HG02973 (cell line): ENCODE results near the gene STARD3.

ENCODE experiments used
- ATAC-seq: cut with Tn5 transposase; IDR thresholded peaks from one replicate; pipeline ENCODE4 v1.9.1; 2021; ENCODE audit warnings: moderate library complexity; ENCODE audit not compliant: unreplicated experiment

STARD3 gene

DNA sequence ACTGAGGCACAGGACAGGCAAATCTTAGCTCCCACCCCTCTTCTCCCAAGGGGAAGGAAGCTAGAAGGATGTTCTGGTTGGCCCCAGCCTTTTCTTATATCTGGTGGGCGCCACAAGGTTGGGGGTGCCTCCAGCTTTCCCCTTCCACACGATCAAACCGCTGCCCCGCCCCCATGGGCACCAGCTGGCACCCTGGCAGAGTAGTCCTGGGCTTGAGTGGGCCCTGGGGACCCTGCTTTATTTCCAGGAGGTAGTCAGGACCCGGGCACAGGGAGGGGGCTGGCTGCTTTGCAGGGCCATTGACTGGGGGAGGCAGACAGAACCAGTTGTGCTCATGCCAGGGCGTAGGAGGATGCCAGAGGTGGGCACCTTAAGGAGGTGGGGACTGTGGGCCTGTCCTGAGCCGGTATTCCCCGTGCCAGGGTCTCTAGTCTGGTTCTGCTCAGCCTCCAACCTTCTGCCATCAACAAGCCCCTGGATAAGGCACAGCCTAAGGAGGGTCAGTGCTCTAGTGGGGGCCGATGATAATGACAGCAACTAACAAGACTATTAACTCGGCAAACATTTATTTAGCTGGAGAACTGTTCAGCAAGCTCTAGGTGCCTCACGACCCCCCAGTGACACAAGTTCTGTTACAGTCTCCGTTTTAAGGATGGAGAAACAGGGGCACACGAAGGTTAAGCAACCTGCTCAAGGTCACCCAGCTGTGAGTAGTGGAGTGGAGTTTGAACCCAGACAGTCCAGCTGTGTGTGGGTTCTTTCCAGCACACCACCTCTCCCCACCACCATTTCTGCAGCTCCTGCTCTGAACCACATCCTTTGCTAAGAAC, 17.8 kb upstream of the STARD3 start:
- ATAC-seq, result no peak

DNA sequence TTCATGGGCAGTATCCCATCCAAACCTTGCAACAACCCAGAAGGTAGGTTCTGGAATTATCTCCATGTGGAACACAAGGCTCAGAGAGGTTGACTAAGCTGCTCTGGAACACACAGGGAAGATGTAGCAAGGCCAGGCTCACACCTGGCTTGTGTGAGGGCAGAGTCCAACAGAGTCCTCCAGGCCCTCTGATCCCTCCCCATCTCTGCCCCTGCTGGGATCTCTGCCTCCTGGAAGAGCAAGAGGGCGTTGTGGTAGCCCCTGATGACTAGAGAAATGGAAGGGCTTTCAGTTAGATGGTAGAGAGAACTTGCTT, 17.2 kb upstream of the STARD3 start:
- no peak for ATAC-seq

DNA sequence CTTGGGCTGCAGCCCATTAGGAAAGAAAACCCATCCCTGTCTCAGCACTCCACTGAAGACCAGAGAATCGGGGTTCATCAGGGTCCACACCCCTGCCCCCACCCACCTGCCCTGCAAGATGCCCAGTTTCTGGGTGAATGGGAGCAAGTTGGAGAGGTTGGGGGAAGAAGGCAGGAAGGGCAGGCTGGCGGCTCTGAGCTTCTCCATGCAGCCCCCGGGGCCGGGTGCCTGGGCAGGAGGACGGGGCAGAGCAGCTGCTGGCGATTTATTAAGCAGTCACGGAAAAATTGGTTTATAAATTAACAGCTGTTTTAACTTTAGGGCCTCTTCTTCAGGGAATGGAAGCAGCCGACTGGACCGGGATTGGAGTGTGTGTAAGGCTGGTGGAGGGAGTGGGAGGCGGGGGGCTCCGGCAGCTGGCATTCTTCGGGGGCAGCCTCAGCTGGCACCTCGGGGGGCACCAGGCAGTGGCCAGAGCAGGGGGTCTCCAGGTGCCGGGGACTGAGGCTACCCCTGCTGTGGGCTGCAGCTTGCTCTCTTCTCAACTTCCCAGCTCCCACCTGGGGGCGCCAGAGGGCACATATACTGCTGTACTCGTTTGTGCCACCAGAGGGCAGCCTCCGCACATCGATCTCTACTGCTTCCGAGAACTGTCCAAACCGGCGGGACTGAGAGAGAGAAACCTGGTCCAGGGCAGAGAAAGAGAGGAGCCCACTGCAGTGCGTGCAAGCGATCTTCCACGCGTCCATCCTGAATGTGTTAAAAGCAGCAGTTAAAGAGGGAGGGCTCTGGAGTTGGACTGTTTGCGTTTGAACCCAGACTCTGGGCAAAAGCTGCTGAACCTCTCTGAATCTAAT, 15.2 kb upstream of the STARD3 start:
- ATAC-seq, result no peak

DNA sequence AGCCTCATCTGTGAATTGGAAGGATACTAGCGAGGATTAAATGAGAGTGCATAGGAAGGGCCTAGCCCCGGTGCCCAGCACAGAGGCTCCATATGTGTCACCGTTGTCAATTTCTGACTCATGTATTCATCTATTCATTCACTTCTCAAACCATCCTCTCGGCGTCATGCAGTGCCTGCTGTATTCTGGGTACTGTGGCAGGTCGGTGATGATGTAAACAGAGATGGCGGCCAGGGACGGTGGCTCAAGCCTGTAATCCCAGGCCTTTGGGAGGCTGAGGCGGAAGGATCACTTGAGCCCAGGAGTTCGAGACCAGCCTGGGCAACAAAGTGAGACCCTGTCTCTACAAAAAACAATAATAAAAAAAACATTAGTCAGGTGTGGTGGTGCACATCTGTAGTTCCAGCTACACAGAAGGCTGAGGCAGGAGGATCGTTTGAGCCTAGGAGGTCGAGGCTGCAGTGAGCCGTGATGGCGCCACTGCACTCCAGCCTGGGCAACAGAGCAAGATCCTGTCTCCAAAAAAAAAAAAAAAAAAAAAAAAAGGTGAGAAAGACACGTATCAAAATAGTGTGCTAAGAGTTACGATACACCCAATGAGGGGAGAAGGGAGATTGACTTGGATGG, 14.5 kb upstream of the STARD3 start:
- no peak for ATAC-seq

DNA sequence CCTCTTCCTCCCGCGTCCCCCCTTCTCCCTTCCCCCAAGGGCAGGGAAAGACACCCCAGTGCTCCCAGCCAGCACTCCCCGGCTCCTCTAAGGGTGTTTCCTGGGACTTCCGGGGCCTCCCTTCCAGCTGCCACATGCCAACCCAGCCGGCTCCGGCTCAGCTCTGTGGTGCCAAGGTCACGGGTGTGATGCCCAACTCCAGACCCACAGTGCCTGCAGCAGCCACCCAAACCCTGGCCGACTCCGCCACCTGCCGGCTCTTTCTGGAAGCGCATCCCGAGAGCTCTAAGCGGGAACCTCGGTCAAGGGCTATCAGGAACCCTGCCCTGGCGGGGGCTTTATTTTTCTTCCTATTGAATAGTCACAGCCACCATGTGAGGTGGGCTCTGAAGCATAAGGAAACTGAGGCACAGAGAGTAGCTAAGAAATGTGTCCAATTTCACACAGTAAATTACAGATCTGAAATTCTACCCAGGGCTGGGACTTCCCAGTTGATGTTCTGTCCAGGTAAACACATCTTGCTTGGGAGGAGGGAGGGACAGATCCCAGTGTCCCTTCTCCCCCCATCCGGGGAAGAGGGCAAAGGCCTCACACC, 13.5 kb upstream of the STARD3 start:
- no peak for ATAC-seq

DNA sequence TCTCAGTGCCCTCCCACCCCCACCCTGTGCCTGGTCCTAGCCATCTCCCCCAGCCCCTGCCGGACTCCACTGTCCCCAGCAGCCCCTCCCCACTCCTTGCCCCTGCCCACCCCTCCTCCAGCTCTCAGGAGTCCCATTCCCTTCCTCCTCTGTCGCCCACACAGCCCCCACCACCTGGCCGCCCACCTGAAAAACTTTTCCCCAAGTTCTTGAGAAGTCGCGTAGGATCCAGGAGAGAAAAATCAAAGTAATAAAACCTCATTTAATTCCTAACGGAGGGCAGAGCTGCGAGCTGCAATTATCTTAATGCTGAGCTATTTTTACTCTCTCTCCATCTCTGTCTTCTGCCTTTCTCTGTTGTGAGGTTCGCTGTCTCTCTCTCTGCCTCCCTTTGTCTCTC, 12.6 kb upstream of the STARD3 start:
- ATAC-seq, result no peak

DNA sequence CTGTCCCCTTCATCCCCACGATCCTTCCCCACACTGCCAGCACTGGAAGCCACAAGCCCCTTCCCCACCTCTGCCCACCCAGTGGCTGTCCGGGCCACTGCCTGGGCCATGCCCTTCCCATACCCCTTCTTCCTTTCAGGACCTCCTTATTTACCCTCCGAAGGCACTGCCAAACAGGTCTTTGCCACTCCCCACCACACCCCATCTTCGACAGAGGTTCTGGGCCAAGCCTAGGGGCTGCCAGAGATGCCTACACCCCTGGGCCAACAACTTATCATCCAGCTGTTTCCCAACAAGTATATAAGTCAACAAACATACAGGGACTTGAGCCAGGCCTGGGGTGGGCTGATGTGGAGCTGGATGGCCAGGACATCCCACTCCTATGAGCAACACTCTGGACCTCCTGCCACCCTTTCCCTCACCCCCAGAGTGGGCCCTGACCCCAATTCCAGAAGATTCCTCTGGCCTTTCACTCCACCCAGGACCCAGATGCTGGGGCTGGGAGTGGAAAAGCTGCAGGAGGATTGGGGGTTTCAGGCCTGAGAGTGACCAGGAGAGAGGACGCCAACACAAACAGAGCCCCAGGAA, 11.7 kb upstream of the STARD3 start:
- ATAC-seq, result no peak

DNA sequence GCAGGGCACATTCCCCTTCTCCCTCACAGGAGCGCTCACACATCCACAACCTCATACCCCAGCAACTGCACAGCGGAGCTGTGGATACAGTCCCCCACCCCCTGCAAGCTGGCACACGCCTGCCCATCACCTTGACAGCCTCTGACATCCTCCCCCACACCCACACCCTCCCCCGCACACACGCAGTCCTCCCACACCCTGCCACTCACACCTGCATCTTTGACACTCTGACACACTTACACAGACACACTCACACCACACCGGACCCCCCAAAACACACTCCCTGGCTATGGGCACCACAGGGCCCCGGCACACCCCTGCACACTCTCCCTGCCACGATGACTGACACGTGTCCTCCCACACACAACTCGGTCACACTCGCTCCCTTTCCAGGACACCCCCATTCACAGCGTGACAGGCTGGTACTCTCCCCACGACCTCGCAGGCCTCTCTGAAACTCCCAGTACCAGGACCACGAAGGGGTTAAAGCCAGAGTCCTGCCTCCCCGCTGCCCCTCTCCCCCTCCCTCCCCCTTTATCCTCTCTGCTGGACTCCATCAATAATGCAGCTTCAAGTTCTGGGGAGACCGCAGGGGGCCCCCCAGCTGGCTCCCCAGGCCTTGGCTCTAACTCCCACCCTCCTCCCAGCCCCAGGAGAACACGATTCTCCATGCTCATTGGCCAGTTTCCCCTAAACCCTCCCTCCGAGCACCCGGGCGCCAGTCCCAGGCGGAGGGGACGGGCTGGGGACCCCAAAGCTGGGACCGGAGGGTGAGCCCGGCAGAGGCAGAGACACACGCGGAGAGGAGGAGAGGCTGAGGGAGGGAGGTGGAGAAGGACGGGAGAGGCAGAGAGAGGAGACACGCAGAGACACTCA, 10.5 kb upstream of the STARD3 start, which contains the start of gene PPP1R1B:
Gene PPP1R1B (plus strand): TSS at position 782 of the 876 bp plus-strand sequence. CDS start 441 bp downstream, outside the sequence.
- ATAC-seq, result no peak

DNA sequence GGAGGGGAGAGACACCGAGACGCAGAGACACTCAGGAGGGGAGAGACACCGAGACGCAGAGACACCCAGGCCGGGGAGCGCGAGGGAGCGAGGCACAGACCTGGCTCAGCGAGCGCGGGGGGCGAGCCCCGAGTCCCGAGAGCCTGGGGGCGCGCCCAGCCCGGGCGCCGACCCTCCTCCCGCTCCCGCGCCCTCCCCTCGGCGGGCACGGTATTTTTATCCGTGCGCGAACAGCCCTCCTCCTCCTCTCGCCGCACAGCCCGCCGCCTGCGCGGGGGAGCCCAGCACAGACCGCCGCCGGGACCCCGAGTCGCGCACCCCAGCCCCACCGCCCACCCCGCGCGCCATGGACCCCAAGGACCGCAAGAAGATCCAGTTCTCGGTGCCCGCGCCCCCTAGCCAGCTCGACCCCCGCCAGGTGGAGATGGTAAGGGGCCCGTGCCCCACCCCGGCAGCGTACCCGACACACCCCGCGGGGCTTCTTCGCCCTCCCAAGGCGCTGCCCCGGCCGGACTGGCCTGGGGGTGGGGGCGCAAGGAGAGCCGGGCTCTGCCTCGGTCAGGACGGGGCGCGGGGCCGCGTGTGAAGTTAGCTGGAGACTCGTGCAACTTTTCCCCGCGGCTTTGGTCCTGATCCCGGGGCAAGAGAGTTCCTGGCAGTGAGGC, 9.8 kb upstream of the STARD3 start:
- ATAC-seq, result no peak

DNA sequence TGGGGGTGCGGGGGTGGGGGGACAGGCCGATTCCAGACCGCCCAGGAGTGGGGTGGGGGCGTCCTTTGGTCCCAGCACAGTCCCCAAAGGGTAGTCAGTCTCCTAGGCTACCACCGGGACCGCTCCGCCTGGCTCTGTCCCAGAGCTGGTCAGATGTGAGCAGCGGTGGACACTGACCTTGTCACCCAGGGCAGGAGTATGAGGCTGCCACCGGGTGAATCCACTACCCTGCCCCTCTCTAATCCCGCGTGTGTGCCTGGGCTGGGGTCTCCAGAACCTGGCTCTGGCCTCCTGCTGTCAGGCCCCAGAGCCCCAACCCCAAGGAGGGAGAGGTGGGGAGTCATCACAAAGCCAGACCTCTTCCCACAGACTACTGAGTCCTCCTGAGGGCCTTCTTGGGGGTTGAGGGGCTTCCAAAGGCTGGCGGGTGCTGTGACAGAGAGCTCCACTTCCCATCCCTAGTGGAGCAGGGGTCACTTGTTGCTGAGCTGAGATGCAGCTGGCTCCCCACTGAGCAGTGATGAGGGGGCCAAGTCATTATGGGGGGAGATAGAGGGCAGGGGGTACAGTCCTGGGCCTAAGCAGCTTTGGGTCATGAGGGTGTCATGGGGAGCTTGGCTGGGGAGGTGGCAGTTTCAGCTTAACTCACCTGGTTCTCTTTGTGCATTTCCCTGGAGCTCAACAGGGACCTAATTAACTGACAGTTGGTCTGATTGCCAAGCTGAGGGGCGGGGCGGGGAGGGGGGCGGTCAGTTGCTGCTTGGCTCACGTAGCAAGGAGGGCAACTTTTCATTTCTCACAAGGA, 9.0 kb upstream of the STARD3 start:
- no peak for ATAC-seq

DNA sequence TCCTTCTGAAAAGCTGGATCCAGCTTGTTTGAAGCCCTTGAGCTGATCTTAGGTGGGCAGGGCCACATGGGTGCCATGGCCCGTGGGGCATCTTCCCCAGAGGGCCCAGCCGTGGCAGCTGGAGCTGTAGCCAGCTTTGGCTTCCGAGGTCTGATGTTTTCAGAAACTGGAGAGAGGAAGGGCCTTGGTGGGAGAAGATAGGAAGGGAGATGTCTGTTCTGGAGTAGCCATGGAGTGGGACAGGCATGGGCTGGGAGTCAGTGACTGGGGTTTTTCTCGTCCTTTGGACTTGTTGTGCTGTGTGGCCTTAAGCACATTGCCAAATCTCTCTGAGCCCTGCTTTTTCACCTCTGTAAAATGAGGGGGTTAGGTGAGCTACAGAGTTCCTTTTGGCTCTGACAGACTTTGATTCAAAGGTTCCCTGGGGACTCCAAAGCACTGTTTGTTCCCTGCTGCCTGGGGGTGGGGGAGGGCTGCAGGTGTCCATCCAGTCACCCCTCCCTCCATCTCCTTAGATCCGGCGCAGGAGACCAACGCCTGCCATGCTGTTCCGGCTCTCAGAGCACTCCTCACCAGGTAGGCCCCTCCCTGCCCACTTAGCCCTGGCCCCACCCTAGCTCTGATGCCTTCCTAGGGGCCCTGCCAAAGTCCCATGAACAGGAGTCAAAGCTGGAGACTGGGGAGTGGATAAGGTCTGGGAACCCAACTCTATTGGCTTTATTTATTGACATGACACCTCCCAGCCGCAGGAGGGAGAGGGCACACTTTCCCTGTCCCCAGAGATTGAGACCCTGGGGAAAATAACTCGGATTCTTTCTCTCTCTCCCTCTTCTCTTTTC, 8.1 kb upstream of the STARD3 start:
- no peak for ATAC-seq

DNA sequence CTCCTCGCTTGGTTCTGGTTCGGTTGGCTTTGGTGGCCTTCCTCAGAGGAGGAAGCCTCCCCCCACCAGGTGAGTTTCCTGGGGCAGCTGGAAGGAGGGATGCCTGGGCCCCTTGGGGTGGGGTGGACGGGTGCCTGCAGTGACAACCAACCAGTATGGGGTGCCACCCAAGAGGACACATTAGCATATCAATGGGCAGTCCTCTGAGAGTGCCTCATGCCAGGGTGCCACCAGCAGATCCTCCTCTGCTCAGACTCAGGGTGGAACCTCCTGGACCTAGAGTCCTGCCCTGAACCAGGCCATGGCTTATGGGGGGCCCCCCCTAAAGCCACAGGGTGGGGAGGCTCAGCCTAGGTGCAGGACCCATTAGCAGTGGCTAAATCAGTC, 7.5 kb upstream of the STARD3 start:
- ATAC-seq, result no peak

DNA sequence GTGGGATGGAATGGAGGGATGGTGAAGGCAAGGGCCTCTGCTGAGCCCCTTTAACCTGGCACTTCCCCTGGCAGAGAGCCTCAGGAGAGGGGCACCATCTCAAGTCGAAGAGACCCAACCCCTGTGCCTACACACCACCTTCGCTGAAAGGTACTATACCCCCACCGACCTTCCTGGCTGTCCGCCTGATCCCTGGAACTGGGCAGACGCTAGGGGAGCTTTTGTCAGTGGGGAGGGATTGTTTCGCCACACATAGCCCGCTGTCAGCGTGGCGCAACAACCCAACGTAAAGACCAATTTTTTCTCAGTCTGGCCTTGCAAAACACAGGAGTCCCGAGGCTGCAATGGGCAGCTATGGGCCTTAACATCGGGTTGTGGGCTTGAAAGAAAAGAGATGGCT, 7.0 kb upstream of the STARD3 start:
- no peak for ATAC-seq

DNA sequence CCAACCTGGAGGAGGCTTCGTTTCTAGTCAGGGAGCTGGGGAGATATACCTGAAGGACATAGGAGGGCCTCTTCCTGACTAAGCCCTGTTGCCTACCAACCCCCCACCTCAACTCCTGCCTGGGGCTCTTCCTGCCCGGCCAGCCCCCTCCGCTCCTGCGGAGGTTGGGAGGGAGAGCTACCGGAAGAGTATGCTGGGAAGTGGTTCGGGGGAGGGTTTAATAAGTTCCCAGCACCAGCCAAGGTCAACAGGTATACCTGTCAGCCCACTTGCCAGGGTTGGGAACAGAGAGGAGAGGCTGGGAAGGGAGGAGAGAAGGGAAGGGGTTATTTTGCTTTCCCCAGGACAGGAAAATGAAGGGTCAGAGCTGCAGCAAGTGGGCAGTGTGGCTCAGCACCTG, 5.5 kb upstream of the STARD3 start:
- no peak for ATAC-seq

DNA sequence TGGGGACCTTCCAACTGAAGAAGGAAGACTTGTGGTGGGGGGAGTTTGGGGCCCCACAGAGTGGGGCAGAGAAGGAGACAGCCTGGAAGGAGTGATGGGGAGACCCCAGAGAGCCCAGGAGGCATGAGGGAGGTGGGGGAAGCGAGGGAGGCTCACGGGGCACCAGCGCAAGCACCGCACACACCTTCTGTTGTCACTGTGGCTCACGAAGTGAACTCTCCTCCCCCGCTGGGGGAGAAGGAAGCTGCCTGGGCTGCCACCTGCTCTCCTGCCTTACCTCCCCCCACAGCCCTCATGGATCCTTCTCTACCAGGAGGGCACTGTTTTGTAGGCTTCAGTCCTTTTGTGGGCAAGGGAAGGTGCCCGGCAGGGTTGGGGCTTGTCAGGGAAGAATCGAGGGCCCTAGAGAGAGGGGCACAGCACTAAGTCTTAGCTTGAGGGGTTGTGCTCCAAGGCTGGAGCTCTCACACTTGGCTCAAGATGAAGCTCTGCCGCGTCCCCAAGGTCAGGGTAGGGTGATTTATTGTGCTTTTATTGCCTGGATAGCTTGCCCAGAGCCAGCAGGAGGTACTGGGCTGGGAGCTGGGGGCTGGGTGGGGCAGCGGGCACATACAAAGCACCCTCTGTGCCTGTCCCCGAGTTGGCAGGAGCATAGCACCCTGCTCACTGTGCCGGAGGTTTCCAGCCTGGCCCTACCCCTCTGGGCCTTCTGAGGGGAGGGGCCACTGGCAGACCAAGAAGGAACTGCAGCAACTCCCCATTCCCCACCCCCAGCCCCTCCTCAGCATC, 4.6 kb upstream of the STARD3 start:
- no peak for ATAC-seq

DNA sequence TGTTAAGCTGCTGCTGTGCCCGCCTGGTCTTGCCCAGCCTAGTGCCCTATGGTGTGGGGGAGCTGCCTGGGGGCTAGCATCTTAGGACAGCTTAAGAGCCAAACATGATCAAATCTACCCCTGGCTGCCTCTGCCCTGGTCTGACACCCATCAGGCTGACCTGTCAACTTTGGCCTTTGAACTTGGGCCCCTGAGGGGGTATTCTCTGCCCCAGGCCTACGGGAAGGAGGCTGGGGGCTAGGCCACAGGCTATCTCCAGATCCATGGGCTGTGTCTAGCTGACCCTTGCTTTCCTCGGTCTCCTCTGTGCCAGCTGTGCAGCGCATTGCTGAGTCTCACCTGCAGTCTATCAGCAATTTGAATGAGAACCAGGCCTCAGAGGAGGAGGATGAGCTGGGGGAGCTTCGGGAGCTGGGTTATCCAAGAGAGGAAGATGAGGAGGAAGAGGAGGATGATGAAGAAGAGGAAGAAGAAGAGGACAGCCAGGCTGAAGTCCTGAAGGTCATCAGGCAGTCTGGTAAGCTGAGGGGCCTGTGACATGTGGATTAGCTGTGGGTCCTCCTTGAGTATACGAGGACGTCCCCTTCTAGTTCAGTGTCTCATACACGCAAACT, 3.3 kb upstream of the STARD3 start:
- no peak for ATAC-seq
